ENCODE results near the gene TYMP.
A peak's percentile ranks its signal among the peaks of the same experiment; 100 is the strongest.
"Not testable (repeated sequence)": the region's sequence is repeated elsewhere in the genome, so short reads cannot be mapped to it uniquely, and the experiment has no call there.

Gene TYMP

GRCh38 chr22:50523806-50524675 is 5.8 kb downstream of the TYMP start:
- DNase-seq, result no peak

DNA sequence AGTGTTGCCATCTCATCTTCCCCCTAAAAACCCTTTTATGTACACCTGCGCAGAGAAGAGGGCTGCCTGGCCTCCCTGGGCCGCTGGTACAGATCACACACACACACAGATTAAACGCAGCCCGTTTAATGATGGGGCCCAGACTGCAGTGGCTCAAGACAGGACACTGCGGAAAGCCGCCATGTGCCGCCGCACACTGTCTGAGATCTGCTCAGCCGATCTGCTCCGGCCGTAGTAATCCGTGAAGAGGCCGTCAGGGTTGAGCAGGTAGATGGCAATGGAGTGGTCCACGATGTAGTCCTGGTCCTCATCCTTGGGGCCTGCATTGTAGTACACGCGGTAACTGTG is 6.4 kb downstream of the TYMP start:
- DNase-seq, result no peak

DNA sequence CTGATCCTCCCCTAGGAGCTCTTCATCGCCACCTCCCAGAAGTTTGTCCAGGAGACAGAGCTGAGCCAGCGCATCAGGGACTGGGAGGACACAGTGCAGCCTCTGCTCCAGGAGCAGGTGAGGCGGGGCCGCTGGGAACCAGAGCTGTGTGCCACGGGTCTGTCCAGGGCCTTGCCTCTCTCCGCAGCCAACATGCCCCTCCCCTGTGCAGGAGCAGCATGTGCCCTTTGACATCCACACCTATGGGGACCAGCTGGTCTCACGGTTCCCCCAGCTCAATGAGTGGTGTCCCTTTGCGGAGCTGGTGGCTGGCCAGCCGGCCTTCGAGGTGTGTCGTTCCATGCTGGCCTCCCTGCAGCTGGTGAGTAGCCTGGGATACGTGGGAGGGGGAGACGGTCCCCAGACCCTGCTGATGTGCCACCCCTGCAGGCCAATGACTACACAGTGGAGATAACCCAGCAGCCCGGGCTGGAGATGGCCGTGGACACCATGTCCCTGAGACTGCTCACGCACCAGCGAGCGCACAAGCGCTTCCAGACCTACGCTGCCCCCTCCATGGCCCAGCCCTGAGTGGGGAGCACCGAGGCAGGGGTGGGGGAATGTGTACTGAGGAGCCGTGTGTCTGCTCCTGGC is 6.9 kb downstream of the TYMP start:
- no peak for DNase-seq

GRCh38 chr22:50522208-50522805 is 7.5 kb downstream of the TYMP start:
- no peak for DNase-seq

- DNase-seq, result no peak
These were observed 8.1 kb downstream of the TYMP start for GRCh38 chr22:50521710-50522109.

- no peak for DNase-seq
These were observed 8.9 kb downstream of the TYMP start for GRCh38 chr22:50520826-50521453.

DNA sequence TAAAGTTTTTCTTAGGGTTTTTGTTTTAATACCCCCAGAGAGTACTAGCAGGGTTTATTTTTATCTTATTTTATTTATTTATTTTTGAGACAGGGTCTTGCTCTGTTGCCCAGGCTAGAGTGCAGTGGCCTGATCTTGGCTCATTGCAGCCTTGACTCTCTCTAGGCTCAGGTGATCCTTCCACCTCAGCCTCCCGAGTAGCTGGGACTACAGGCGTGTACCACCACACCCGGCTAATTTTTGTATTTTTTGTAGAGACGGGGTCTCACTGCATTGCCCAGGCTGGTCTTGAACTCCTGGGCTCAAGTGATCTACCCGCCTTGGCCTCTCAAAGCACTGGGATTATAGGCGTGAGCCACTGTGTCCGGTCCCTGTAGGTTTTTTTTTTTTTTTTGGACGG is 9.6 kb downstream of the TYMP start:
- DNase-seq, result not testable (repeated sequence)

DNA sequence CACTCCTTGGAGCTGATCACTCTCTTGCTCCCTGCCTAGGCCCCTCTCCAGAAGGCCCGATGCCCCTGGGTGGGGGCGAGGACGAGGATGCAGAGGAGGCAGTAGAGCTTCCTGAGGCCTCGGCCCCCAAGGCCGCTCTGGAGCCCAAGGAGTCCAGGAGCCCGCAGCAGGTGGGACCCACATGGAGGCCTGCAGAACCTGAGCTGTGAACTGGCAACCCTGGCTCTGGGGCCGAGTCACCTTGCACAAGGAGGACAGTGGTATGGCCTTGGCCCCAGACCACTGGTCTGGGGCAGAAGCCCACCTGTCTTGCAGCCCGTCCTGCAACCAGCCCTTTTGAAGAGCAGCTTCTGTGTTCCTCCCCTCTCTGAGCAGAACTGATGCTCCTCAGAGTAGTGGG is 10.7 kb downstream of the TYMP start:
- DNase-seq, result no peak

GRCh38 chr22:50518606-50519005 is 11.2 kb downstream of the TYMP start:
- no peak for DNase-seq

GRCh38 chr22:50517495-50518260 is 12.1 kb downstream of the TYMP start:
- DNase-seq, result no peak

GRCh38 chr22:50516891-50517290 is 12.9 kb downstream of the TYMP start:
- DNase-seq, result no peak

DNA sequence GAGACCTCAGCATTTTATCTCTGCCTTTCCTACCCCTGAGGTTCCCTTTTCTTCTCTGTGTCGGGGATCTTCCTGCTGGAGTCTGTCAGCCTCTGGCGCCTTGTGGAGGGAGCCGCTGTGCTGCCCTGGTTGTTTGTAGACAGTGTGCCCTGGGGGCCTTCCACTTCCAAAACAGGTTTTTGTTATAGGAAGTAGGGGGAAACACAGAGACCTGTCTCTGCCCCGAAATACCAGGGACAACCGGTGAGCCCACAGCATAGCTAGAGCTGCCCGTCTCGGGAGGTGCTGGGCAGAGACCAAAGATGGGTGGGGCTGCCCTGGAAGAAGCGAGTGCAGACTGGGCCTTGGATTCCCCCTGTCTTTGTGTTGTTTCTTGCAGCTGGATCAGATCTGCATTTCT is 13.7 kb downstream of the TYMP start:
- DNase-seq, result no peak

DNA sequence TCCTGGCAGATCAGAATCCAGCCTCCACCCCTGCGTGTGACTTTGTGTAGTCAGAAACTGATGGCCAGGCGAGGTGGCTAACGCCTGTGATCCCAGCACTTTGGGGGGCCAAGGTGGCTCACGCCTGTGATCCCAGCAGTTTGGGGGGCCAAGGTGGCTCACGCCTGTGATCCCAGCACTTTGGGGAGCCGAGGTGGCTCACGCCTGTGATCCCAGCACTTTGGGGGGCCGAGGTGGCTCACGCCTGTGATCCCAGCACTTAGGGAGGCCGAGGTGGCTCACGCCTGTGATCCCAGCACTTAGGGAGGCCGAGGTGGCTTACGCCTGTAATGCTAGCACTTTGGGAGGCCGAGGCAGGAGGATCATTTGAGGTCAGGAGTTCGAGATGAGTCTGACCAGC is 16.6 kb downstream of the TYMP start:
- DNase-seq, result no peak

GRCh38 chr22:50508897-50509296 is 20.9 kb downstream of the TYMP start:
- DNase-seq, result no peak

DNA sequence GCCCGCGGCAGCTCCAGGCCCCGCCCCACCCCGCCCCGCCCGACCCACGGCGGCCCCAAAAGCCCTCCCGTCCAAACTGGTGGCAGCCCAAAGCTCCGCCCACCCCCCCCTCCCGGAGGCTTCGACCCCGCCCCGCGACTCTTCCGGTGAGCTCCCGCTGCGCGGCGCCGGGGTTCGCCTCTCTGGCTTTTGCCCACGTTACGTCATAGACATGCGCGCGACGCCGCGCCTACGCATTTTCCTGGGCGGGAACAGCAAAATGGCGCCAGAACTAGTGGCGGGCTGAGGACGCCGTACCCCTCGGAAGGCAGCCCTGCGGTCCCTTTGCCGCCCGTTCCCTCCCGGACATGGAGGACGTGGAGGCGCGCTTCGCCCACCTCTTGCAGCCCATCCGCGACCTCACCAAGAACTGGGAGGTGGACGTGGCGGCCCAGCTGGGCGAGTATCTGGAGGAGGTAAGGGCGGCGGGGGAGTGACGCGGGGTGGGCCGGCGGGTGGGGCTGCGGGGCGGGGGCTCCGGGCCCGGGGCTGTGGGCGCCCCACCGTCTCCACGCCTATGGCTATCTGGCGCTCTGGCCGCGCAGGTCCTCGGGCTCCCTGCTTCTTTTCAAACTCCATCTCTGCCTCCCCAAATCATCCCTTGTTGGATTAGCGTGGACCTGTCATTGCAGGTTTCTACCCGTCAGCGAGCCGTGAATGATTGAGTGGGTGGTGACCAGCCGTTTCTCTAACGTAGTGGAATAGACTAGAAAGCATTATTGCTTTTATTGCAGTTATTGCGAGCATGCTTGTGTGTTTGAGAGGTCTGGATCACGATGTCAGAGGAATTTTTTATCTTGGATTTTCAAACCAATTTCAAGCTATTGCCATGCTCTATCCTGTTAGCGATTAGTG is 21.6 kb downstream of the TYMP start, which contains the start of gene NCAPH2:
Gene NCAPH2, plus strand, starts transcription at position 234 of the 894 bp plus-strand sequence. Its CDS starts 114 bp downstream, at position 348.
- DNase-seq, result peak; percentile 97

- peak; percentile 94 for DNase-seq
These were observed 22.3 kb downstream of the TYMP start, which contains the start of gene LMF2 for GRCh38 chr22:50507421-50507990. Gene LMF2, minus strand, starts transcription at chr22:50507702. Its CDS starts 27 bp downstream, at chr22:50507675.

- DNase-seq, result no peak
These were observed 23.0 kb downstream of the TYMP start for GRCh38 chr22:50506611-50507420.

DNA sequence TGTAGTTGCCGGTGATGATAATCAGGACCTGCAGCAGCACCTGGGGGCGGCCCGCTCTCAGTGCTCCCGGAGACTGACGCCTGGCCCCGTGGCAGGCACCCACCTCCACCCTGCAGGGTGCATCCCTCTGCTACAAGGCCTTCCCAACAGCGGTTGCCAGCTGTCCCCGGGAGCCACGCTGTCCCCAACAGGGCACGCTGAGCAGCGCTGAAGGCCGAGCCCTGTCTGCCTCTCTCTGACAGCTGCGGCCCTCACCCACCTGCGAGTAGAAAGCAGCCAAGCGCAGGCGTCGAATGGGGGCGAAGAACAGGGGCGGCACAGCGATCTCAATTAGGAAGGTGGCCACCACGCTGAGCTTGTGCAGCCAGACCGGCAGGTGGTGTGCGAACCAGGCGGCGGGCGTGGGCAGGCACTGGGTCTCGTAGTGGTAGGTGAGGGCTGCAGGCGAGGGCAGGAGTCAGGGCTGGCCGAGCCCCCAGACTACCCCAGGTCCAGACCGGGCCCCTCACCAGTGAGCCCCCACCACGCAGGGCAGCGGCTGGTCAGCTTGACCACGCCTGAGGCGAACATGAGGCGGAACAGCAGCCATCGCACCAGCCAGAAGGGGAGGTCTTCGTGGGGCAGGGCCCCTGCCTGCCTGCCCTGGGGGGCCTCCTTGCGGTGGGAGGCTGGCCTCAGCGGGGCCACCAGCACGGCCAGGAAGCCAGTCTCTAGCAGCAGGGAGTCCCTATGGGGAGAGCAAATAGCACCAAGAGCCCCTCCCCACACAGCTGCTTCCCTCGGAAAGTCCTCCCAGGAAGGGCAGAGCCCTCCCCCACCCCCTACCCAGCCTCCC is 23.8 kb downstream of the TYMP start:
- DNase-seq, result no peak

DNA sequence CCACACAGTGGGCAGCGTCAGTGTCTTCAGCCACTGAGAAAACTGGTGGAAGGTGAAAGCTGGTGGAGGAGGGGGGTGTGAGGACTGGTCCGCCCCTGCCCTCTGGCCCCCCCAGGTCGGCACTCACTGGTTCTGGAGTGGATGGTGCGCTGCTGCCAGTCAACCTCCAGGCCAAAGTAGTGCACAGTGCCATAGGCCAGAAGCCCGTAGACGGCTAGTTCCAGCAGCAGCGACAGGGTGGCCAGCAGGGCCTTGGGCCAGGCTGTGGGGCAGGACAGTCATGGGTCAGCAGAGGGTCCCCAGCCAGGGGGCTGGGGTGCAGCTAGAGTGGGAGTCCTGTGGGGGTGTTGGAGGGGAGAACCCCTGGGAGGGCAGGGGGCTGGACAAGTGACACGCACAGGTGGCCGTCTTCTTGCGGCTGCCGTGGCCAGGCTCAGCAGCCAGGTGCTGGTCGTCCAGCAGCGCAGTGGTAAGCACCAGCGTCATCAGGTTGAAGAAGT is 24.5 kb downstream of the TYMP start:
- no peak for DNase-seq

Data from CD4-positive, alpha-beta T cell treated with Interleukin-21 for 1 hour (primary cell).